Retinal pigment epithelial cell (primary cell): ENCODE data around the gene DPM1.
A peak's percentile ranks its signal among the peaks of the same experiment; 100 is the strongest.

Source experiments
- DNase-seq: peaks from one replicate; pipeline ENCODE4 v3.0.0-alpha.2; 2010; ENCODE audit warnings: low read depth
- H3K4me3 ChIP-seq: 2 replicates; pipeline ENCODE4 v1.5.1; 2011; ENCODE audit warnings: mild to moderate bottlenecking, low read length, control low read depth, moderate library complexity
- CTCF ChIP-seq: conservative IDR thresholded peaks from 2 replicates; pipeline ENCODE4 v1.5.1; 2011; ENCODE audit warnings: low read depth, low read length, control low read depth, inconsistent platforms

Gene DPM1

DNA sequence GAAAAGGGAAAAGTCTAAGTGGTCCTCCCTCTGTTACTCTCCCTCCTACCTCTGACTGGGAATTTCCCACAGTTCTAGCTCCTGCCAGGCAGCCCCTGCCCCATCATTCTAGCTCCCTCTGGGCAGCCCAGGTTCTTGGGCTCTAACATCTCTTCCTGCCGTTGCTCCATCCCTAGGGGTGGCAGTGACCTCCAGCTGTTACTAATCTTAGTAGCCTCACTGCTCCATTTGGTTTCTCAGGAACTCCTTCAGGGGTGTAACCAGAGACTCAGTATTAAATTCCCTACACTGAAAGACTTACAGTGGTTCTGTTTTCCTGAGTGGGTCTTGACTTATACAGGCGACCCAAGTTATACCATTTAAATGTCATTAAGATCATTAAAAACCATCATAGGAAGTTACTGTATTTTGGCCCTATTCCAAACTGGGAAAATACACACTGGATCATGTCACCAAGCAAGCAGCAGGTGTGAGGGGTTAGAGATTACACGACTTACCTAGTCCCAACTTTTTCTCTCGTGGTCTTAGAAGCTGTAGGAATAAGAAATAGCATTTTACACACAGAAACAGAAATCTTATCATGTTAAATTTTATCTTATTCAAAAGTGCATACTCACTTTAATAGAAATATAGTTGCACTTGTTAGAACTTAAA is 10.1 kb downstream of the DPM1 start:
- TF ChIP-seq CTCF, result no peak
- DNase-seq, result no peak
- H3K4me3 ChIP-seq, result no peak overlapping the region

- DNase-seq, result no peak
Observed at GRCh38 chr20:50943069-50943468, 15.3 kb downstream of the DPM1 start.

DNA sequence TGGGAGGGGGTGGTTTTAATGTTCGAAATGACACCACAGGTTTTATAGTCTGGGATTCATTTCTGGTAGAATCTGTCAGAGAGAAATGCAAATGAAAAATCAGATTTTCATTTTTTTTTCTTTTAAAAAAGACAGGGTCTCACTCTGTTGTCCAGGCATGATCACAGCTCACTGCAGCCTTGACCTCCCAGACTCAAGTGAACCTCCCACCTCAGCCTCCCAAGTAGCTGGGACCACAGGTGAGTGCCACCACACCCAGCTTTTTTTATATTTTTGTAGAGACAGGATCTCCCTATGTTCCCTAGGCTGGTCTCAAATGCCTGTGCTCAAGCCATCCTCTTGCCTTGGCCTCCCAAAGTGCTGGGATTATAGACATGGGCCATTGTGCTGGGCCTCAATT is 24.7 kb downstream of the DPM1 start:
- H3K4me3 ChIP-seq, result no peak overlapping the region
- TF ChIP-seq CTCF, result no peak

More at GRCh38 chr20:50943069-50943468, 15.3 kb downstream of the DPM1 start:
- no peak overlapping the region for H3K4me3 ChIP-seq
- TF ChIP-seq CTCF, result no peak

GRCh38 chr20:50932691-50933280 is 25.5 kb downstream of the DPM1 start:
- no peak for TF ChIP-seq CTCF
- H3K4me3 ChIP-seq, result no peak overlapping the region
- no peak for DNase-seq

More for the DNA sequence above, 24.7 kb downstream of the DPM1 start:
- DNase-seq, result no peak

DNA sequence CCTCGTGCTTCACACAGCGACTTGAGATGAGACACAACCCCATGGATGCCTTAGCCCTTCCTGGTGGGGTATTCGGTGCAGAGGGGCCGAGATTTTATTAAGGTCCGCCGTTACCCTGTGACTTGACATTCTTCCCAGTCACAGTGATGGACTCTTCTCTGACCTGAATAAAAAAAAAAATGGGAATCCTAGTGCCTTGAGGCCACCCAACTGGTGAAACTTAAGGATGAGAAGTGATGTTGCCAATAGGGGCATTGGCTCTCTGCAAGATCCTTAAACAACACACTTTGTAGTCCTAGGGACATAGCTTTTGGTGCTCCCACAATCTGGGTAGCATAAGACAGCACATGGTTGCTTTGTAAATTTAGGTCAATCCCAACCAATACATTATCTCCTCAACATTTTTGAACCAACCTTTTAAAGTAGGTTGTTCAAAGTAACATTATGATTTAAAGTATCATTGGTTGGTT is 26.3 kb downstream of the DPM1 start:
- TF ChIP-seq CTCF, result no peak
- peak overlapping the region; percentile 28 for H3K4me3 ChIP-seq
- DNase-seq, result no peak

DNA sequence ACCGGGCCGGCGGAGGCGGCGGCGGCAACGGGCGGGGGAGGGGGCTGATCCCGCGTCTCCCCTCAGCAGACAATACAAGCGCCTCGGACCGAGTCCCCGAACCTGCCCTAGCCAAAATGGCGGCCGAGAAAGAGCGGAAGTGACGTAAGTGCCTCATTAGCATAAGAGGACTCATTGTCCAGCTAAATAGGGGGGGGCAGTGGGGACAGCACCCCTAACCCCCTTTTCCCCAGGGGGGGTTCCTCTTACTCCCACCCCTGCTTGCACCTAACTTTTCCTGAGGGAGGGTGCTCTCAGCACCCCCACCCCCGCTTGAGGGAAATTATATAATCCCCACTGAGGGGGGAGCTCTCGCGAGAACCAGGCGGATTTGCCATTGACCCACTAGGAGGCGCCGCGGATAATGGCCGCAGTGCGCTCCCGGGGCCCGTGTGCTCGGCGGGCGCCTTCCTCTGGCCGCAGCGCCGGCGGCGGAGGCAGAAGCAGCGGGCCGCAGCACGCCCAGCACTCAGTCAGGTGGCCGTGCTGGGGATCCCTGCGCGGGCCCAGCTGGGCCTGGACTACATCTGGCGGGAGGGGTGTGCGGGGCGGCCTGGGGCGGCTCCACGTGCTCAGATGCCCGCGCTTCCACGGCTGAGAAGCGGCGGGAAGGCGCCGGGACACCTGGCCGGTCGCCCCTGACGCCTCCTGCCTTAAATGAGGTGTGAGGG is 26.9 kb downstream of the DPM1 start, which contains the start of gene ADNP:
ADNP (minus strand) TSS at position 132 of the 710 bp plus-strand sequence. CDS start 27,441 bp downstream, outside the sequence.
- TF ChIP-seq CTCF, result peak; percentile 61
- H3K4me3 ChIP-seq, result peak within 1 kb of the TSS; percentile 88
- DNase-seq, result peak; percentile 79
